Stimulated activated CD4-positive, alpha-beta T cell treated with anti-CD3 and anti-CD28 coated beads, TNF-alpha, amount 100 ng/mL, for 4 hours (primary cell): ENCODE measurements around the gene RBM6.
A peak's percentile ranks its signal among the peaks of the same experiment; 100 is the strongest.
"Not testable (repeated sequence)": the region's sequence is repeated elsewhere in the genome, so short reads cannot be mapped to it uniquely, and the experiment has no call there.

Experiments
- DNase-seq, 3 experiments: peaks; one replicate each; pipeline ENCODE4 v3.0.0-alpha.2; 2020; ENCODE audit warnings: low read depth in 3 of 3

Gene RBM6

GRCh38 chr3:49914906-49915305, 25.0 kb upstream of the RBM6 start:
- no peak for DNase-seq

GRCh38 chr3:49916686-49917085, 23.3 kb upstream of the RBM6 start:
- DNase-seq = no peak

DNA sequence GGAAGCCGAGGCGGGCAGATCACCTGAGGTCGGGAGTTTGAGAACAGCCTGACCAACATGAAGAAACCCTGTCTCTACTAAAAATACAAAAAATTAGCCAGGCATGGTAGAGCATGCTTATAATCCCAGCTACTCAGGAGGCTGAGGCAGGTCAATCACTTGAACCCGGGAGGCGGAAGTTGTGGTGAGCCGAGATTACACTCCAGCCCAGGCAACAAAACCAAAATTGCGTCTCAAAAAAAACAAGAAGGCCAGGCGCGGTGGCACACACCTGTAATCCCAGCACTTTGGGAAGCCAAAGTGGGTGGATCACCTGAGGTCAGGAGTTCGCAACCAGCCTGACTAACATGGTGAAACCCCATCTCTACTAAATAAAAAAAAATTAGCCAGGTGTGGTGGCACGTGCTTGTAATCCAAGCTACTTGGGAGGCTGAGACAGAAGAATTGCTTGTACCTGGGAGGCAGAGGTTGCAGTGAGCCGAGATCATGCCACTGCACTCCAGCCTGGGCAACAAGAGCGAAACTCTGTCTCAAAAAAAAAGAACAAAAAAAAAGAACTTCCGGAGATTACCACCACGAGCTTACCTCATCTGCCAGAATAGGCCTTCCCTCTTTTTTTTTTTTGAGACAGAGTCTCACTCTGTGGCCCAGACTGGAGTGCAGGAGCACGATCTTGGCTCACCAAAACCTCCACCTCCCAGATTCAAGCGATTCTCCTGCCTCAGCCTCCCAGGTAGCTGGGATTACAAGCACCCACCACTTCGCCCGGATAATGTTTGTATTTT, 22.0 kb upstream of the RBM6 start:
- DNase-seq = not testable (repeated sequence)

GRCh38 chr3:49924683-49925082, 15.3 kb upstream of the RBM6 start:
- no peak for DNase-seq

GRCh38 chr3:49925485-49925884, 14.5 kb upstream of the RBM6 start:
- no peak for DNase-seq

DNA sequence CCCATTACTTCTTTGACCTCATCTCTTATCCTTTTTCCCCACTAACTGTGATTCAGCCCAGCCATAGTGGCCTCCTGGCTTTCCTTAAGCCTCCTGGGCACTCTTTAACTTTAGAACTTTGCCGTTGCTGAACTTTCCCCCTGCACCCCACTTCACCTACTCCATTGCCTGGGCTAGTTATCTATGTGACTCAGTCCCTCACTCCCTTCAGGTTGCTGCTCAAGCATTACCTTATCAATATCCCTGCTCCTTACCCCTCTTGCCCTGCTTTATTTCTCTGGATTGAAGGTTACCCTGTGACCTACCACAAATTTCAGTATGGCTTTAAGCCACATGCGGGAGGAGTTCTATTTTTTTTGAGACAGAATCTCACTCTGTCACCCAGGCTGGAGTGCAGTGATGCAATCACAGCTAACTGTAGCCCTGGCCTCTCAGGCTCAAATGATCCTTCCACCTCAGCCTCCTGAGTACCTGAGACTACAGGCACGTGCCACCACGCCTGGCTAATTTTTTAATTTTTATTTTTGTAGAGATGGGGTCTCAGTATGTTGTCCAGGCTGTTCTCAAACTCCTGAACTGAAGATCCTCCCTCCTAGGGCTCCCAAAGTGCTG, 13.7 kb upstream of the RBM6 start:
- no peak for DNase-seq

- no peak for DNase-seq
These were observed 12.2 kb upstream of the RBM6 start for GRCh38 chr3:49927798-49928197.

DNA sequence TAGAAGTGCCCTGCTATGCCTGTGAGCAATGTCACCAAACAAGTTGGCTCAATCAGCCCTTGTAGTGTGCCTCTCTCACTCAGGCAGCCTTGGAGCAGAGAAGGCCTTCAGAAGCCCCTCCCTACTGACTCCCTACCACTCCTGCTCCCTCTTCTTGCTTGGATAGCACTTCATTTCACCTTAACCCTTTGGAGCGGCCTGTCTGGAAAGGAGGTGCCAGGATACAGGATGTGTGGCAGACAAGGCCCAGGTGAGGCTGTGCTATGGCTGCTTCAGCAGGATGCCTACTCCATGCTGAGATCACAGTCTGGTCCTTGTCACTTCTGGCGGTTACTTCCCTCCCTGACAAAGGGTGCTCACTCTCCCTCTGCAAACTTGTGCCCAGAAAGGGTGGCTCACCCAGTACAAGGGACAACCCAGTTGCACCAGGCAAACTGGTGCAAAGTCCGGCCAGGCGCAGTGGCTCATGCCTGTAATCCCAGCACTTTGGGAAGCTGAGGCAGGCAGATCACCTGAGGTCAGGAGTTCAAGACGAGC, 11.4 kb upstream of the RBM6 start:
- no peak for DNase-seq

DNA sequence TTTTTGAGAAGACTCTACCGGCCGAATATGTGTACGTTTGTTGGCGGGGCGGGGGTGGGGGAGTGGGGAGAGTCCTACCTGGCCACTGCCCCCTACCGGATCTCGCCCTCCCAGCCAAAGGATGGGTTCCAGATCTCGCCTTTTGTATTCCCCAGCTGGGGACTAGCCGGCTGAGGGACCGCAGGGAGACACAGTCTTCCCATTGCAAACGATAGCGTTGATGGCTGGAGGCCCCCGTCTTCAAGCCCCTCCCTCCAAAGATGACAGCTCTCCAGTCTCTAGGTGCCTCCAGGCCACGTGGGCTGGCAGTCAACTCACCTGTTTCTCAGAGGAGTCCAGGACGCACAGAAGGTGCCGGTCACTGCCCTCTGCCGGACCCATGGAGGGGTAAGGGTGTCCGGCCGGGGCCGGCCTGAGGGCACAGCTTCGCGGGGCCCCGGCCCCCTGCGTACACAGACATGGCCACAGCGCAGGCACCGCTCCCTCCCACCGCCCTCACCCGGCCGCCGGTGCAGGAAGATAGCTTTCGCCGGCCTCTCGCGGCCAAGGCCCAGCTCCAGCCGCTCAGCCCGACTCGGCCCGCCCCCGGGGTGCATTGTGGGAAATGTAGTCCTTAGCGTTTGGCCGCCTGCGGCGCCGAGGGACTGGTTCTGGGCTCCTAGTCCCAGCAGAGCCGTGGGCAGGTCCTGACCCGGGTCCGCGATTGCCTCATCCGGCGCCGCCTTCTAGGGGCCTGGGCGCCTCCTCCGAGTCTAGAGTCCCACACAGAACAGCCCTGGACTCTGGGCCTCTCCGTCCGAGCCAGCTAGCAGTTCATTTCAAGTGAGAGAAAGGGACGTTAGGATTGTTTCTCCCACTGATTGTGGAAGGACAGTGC, 10.4 kb upstream of the RBM6 start, which contains the start of gene MON1A:
Gene MON1A, minus strand, starts transcription at position 521 of the 877 bp plus-strand sequence. CDS start 16,465 bp downstream, outside the sequence.
- peak; percentile 73 to 78 (median 76) for DNase-seq

DNA sequence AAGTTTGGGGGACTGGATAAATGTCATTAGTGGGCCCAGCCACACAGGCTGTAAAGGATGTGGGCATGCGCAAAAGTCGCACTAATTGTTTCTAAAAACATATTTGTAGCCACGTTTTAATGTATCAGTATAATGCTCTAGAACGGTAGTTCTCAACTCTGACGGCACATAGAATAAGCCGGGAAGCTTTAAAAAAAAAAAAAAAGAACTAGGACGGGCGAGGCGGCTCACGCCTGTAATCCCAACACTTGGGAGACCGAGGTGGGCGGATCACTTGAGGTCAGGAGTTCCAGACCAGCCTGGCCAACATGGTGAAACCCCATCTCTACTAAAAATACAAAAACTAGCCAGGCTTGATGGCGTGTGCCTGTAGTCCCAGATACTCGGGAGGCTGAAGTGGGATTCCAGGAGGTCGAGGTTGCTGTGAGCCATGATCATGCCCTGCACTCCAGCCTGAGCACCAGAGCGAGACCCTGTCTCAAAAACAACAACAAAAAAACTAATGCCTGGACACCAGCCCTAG, 9.7 kb upstream of the RBM6 start:
- no peak for DNase-seq

- no peak for DNase-seq
These were observed 9.0 kb upstream of the RBM6 start for GRCh38 chr3:49930922-49931321.

- not testable (repeated sequence) for DNase-seq
These were observed 7.7 kb upstream of the RBM6 start for GRCh38 chr3:49932281-49932680.

DNA sequence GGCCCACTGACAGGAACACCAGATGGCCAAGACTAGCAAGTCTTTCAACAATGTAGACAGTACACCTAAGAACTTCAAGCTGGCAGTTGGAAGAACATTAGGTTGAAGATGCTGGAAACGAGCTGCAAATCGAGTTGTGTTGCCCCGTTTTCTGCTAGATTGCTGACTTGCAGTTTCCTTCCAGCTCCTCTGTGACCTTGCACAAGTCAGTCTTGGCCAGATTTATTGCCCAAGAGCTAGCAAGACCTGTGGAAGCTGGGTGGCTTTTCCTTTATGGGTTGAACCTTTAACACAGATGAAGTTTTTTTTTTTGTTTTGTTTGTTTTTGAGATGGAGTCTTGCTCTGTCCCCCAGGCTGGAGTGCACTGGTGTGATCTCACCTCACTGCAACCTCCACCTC, 2.9 kb upstream of the RBM6 start:
- DNase-seq = no peak

- no peak for DNase-seq
These were observed 808 bp downstream of the RBM6 start for GRCh38 chr3:49940667-49941249.

DNA sequence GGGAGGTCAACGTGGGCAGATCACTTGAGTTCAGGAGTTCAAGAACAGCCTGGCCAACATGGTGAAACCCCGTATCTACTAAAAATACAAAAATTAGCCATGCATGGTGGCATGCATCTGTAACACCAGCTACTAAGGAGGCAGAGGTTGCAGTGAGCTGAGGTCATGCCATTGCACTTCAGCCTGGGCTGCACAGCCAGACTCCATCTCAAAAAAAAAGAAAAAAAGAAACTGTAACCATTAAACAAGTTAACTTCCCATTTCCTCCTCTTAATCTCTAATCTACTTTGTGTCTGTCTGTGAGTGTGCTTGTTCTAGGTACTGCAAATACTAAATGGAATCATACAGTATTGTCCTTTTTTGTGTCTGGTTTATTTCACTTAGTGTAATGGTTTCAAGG, 2.7 kb downstream of the RBM6 start:
- no peak for DNase-seq

GRCh38 chr3:49952924-49953323, 13.0 kb downstream of the RBM6 start:
- no peak for DNase-seq

GRCh38 chr3:49955636-49956035, 15.7 kb downstream of the RBM6 start:
- no peak for DNase-seq

GRCh38 chr3:49966233-49966942, 26.4 kb downstream of the RBM6 start:
- no peak for DNase-seq

DNA sequence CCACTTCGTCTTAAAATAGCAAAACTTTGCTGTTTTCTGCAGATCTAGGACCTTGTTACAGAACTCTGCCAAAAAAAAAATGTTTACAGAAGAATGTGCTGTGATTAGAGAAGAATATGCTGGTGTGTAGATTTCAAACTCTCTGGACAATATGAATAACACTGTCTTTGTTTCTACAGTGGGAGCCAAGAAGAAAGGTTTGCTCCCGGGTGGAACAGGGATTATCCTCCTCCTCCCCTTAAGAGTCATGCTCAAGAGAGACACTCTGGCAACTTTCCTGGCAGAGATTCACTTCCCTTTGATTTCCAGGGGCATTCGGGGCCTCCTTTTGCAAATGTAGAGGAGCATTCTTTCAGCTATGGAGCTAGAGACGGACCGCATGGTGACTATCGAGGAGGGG, 27.3 kb downstream of the RBM6 start:
- DNase-seq = no peak

- DNase-seq = no peak
These were observed 28.4 kb downstream of the RBM6 start for GRCh38 chr3:49968346-49968745.

GRCh38 chr3:49972656-49973055, 32.7 kb downstream of the RBM6 start:
- no peak for DNase-seq
